ENCODE measurements around the gene SCD5. TPM values are rescaled to one million over a fixed set of nuclear protein-coding genes. Genes with fewer than 3 reads are reported as not detected.

The SCD5 gene
- total RNA-seq, 2 experiments from 2014 or later: 0.47 to 0.76 TPM

- Histone ChIP-seq H3K9me2 (ENCODE audit: insufficient read depth, low read length) (no peaks in the 10 kb centered on the region), H3K36me3 (ENCODE audit: insufficient read depth, low read length) (no peaks in the 10 kb centered on the region), H3K9me3 (ENCODE audit: low read length) (no peaks in the 10 kb centered on the region), H3K27ac (ENCODE audit: low read depth, low read length, poor library complexity, severe bottlenecking) (no peak overlapping the region), H3K4me2 (ENCODE audit: low read length) (no peak overlapping the region), H3K79me2 (ENCODE audit: insufficient read depth, low read depth, low read length) (no peaks in the 10 kb centered on the region), H3K4me1 (ENCODE audit: insufficient read depth, low read length, poor library complexity, severe bottlenecking) (no peaks in the 10 kb centered on the region), H4K20me1 (ENCODE audit: insufficient read depth, low read length) (no peaks in the 10 kb centered on the region), H3K4me3 (ENCODE audit: low read depth, low read length, poor library complexity, severe bottlenecking) (no peak overlapping the region), H2AFZ (ENCODE audit: low read length) (no peak overlapping the region)
- intact Hi-C loops (cut with micrococcal nuclease; ENCODE audit: unreplicated experiment): no loop called here
- no TSS peak for BruUV-seq (replicated peaks)
- TF ChIP-seq, protein P1, sequence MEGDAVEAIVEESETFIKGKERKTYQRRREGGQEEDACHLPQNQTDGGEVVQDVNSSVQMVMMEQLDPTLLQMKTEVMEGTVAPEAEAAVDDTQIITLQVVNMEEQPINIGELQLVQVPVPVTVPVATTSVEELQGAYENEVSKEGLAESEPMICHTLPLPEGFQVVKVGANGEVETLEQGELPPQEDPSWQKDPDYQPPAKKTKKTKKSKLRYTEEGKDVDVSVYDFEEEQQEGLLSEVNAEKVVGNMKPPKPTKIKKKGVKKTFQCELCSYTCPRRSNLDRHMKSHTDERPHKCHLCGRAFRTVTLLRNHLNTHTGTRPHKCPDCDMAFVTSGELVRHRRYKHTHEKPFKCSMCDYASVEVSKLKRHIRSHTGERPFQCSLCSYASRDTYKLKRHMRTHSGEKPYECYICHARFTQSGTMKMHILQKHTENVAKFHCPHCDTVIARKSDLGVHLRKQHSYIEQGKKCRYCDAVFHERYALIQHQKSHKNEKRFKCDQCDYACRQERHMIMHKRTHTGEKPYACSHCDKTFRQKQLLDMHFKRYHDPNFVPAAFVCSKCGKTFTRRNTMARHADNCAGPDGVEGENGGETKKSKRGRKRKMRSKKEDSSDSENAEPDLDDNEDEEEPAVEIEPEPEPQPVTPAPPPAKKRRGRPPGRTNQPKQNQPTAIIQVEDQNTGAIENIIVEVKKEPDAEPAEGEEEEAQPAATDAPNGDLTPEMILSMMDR (conservative IDR thresholded peaks at IDR 0.05; ENCODE audit: low read length): no peak
- DNase-seq (ENCODE audit: low spot score): no peak
- CTCF ChIA-PET (ENCODE audit: unreplicated experiment): no interaction called here
- POLR2A ChIA-PET: interaction anchor here (0.6 to 1.0 kb wide), 2 partner anchors 10 to 659 kb away, joined by 3 read pairs; no protein-coding TSS in a partner anchor
Measured at GRCh38 chr4:82775243-82775642, 23.4 kb downstream of the SCD5 start.

GRCh38 chr4:82774711-82775171, 23.9 kb downstream of the SCD5 start:
- Histone ChIP-seq H3K4me3 (ENCODE audit: low read depth, low read length, poor library complexity, severe bottlenecking) (no peak overlapping the region), H4K20me1 (ENCODE audit: insufficient read depth, low read length) (no peaks in the 10 kb centered on the region), H3K79me2 (ENCODE audit: insufficient read depth, low read depth, low read length) (no peaks in the 10 kb centered on the region), H3K9me2 (ENCODE audit: insufficient read depth, low read length) (no peaks in the 10 kb centered on the region), H3K36me3 (ENCODE audit: insufficient read depth, low read length) (no peaks in the 10 kb centered on the region), H3K4me1 (ENCODE audit: insufficient read depth, low read length, poor library complexity, severe bottlenecking) (no peaks in the 10 kb centered on the region), H3K27ac (ENCODE audit: low read depth, low read length, poor library complexity, severe bottlenecking) (no peak overlapping the region), H2AFZ (ENCODE audit: low read length) (no peak overlapping the region), H3K4me2 (ENCODE audit: low read length) (no peak overlapping the region), H3K9me3 (ENCODE audit: low read length) (no peaks in the 10 kb centered on the region)
- POLR2A ChIA-PET: interaction anchor here (1.0 kb wide), 1 partner anchor 10 kb away, joined by 3 read pairs; no protein-coding TSS in a partner anchor
- no TSS peak for BruUV-seq (replicated peaks)
- intact Hi-C loops (cut with micrococcal nuclease; ENCODE audit: unreplicated experiment): no loop called here
- DNase-seq (ENCODE audit: low spot score): no peak
- TF ChIP-seq, protein P1 (conservative IDR thresholded peaks at IDR 0.05; ENCODE audit: low read length): no peak
- no peak for TF ChIP-seq EZH2phosphoT487 (IDR thresholded peaks at IDR 0.05; ENCODE audit: borderline replicate concordance, low read depth, low read length)
- CTCF ChIA-PET (ENCODE audit: unreplicated experiment): no interaction called here

DNA sequence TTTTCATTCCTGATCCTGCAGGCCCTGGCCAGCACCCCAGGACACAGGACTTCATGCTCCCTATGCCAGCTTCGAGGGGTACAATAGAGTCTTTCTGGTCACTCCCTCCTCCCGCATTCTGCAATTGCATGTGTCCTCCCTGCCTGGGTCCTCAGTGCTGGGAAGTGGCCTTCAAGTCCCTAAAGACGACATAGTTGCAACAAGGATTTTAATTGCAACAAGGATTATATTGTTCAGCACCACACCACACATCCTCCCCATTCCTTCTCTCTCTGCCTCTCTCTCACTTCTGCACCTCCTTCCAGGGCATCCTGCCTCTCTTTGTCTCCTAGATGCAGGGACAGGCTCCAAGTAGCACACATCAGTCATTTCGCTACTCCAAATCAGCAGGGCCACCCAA, 25.5 kb downstream of the SCD5 start:
- DNase-seq (ENCODE audit: low spot score): no peak
- Histone ChIP-seq H3K79me2 (ENCODE audit: insufficient read depth, low read depth, low read length) (no peaks in the 10 kb centered on the region), H3K9me3 (ENCODE audit: low read length) (no peaks in the 10 kb centered on the region), H2AFZ (ENCODE audit: low read length) (no peak overlapping the region), H3K4me3 (ENCODE audit: low read depth, low read length, poor library complexity, severe bottlenecking) (no peak overlapping the region), H4K20me1 (ENCODE audit: insufficient read depth, low read length) (no peaks in the 10 kb centered on the region), H3K27ac (ENCODE audit: low read depth, low read length, poor library complexity, severe bottlenecking) (no peak overlapping the region), H3K36me3 (ENCODE audit: insufficient read depth, low read length) (no peaks in the 10 kb centered on the region), H3K4me1 (ENCODE audit: insufficient read depth, low read length, poor library complexity, severe bottlenecking) (no peaks in the 10 kb centered on the region), H3K4me2 (ENCODE audit: low read length) (no peak overlapping the region), H3K9me2 (ENCODE audit: insufficient read depth, low read length) (no peaks in the 10 kb centered on the region)
- TF ChIP-seq EZH2phosphoT487 (IDR thresholded peaks at IDR 0.05; ENCODE audit: borderline replicate concordance, low read depth, low read length): no peak
- TF ChIP-seq, protein P1 (conservative IDR thresholded peaks at IDR 0.05; ENCODE audit: low read length): no peak
- BruUV-seq (replicated peaks): no TSS peak
- intact Hi-C loops (cut with micrococcal nuclease; ENCODE audit: unreplicated experiment): no loop called here
- POLR2A ChIA-PET: interaction anchor here (0.5 kb wide), 1 partner anchor 769 kb away, joined by 3 read pairs; no protein-coding TSS in a partner anchor
- CTCF ChIA-PET (ENCODE audit: unreplicated experiment): no interaction called here

All from OCI-LY7 (cell line).